HL-60/S4 treated with phorbol 12-myristate 13-acetate at 8.2 ng/mL for 4 days and 3 days (cell line): Measurements from ENCODE around the gene FBXO15.

Experiments
- in situ Hi-C: fragments of 300-500 bp; cut with MboI; formaldehyde crosslinking; loops from 2 replicates; pipeline ENCODE4 v1.15.0; 2022; ENCODE audit warnings: low sequenced_read_pairs

FBXO15 gene

GRCh38 chr18:74147779-74148542, at the start of gene FBXO15, which contains the start of gene TIMM21:
Gene FBXO15 (minus strand): TSS chr18:74147834. CDS start chr18:74147785, 49 bp downstream.
Gene TIMM21 (plus strand): TSS chr18:74148523. CDS start chr18:74148809, 286 bp downstream.
- in situ Hi-C loops, result no loop called here

DNA sequence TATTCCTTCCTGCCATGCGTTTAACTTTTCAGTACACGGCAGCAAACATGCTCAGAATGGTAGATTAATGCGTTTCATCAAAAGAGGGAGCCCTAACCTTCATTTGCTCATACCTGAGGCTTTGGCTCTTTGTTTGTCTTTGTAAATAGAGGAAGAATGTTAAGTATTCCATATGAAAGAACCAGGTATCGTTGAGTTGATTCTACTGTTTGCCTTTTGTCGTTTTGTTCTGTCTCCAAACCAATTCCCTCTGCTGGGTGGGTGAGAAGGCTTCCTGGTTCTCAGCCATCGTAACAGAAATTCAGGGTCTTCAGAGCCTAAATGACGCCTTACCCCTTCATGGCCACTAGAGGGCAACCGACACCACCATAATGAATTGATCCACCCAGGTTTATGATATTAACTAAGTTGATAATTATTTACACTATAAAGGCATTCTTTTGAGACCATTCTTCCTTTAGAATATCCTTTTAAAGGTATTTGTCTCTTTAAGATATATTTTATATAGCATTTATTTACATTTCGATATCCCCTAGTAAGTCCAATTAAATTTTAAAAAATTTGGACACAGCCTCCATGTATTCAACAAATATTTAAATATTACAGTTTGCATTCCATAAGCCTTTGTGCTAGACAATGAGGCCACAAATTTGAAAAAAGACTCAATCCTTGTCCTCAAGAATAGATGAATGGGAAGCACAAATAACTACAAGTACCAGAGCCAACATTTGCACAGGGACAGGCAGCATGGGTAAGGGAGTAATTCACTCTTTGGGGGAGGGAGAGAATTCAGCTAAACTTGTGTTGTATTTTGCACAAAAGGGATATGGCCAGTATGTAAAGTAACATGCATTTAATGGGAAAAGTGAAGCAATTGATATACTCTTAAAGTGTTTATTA, 48.8 kb upstream of the FBXO15 start:
- in situ Hi-C loops, result loop anchor here (25.0 kb wide), 1 partner anchor 341 kb away; the partner anchor contains the start of gene CNDP1

DNA sequence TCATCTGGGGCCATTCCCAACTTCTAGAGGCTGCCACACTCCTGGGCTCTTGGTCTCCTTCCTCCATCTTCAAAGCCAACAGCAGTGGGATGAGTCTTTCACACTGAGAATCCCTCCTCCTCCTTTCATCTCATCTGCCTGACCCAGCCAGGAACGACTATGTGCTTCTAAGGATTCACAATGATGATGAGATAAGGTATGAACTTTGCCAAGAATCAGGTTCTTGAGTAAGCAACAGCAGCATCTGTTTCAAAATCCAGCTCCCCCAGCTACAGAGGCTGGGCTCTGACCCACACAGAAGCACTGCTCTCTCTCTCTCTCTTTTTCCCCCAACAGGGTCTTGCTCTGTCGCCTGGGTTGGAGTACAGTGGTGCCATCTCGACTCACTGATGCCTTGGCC, 47.1 kb upstream of the FBXO15 start:
- in situ Hi-C loops, result loop anchor here (25.0 kb wide), 1 partner anchor 343 kb away; the partner anchor contains the start of gene CNDP1

GRCh38 chr18:74191577-74191976, 43.9 kb upstream of the FBXO15 start:
- in situ Hi-C loops, result loop anchor here (25.0 kb wide), 1 partner anchor 346 kb away; the partner anchor contains the start of gene CNDP1

DNA sequence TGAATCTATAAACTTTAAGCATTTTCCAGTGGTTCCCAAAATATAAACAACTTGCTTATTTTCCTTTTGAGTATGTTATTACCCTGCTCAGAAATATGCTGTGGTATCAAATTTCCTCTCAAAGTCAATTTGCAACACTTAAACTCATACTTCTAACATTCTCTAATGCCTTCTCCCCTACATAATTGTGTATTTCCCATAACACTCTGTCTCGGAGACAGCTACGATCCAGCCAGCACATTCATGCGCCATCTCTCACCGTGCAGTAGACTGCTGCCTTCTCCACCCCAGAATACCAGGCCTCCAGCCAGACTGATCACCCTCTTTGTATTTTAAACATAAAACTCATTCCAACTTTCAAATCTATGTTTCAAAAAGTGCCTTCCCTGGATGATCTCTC, 42.5 kb upstream of the FBXO15 start:
- in situ Hi-C loops, result loop anchor here (25.0 kb wide), 1 partner anchor 347 kb away; the partner anchor contains the start of gene CNDP1

GRCh38 chr18:74186661-74187060, 39.0 kb upstream of the FBXO15 start:
- in situ Hi-C loops, result loop anchor here (25.0 kb wide), 1 partner anchor 351 kb away; the partner anchor contains the start of gene CNDP1

DNA sequence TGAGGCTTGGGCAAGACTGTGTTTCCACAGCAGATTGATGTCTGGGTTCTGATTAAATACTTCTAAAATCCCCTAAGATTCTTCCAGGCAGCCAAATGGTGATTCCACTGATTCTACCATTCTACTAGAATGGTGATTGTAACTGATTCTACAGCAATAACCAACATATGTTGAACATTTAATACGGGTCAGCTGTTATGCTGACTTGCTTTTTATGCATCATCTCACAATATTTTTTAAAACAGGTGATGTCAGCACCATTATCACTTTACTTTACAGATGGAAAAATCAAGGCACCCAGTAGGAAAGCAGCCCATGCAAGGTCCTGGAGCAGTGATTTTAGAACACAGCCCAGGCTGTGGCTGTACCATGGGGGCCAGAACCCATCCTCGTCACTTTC, 38.2 kb upstream of the FBXO15 start:
- in situ Hi-C loops, result loop anchor here (25.0 kb wide), 1 partner anchor 351 kb away; the partner anchor contains the start of gene CNDP1

GRCh38 chr18:74184875-74185274, 37.2 kb upstream of the FBXO15 start:
- in situ Hi-C loops, result loop anchor here (25.0 kb wide), 1 partner anchor 352 kb away; the partner anchor contains the start of gene CNDP1

- in situ Hi-C loops, result loop anchor here (25.0 kb wide), 1 partner anchor 354 kb away; the partner anchor contains the start of gene CNDP1
Measured at GRCh38 chr18:74183130-74183529, 35.5 kb upstream of the FBXO15 start.

- in situ Hi-C loops, result loop anchor here (25.0 kb wide), 1 partner anchor 355 kb away; the partner anchor contains the start of gene CNDP1
Measured at GRCh38 chr18:74182335-74182734, 34.7 kb upstream of the FBXO15 start.

DNA sequence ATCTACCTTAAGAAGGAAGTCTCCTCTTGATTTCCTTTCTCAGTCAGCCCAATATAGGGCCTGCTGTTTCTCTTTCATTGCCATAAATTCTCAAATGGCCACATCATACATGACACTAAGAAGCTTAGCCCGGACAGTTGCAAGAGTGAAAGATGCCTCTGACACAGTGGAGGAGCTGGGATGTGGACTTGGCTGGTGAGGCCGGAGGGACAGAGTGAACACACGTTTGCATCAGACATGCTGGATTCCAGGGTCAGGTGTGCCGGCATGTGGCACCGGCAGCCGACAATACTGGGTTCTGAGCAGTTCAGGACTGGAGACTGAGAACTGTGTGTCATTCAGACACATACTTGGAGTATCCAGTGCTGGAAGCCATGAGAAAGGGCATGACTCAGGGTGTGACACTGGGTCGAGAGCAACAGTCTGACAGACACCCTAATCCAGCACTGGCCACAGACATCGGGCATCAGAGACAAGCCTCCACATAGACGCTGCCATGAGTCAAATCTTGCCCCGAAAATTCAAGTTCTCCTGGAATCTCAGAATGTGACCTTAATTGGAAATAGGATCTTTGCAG, 32.1 kb upstream of the FBXO15 start:
- in situ Hi-C loops, result loop anchor here (25.0 kb wide), 1 partner anchor 358 kb away; the partner anchor contains the start of gene CNDP1

GRCh38 chr18:74178884-74179283, 31.2 kb upstream of the FBXO15 start:
- in situ Hi-C loops, result loop anchor here (25.0 kb wide), 1 partner anchor 358 kb away; the partner anchor contains the start of gene CNDP1

DNA sequence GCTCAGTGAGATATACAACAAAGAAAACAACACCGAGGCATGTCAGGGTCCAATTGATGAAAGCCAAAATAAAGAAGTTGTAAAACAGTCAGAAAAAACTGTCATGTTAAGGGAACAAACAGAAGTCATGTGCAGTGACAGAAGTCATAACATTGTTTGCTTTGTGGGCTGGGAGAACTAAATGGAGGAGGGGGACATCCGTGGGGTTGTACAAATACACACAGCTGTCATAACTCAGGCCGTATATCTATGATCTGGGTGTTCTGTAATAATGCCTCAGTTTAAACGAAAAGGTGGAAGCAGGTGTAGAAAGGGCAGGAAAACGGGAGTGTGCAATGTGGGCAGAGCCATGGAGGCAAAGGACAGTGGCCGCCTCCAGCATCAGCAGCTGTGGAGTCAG, 28.0 kb upstream of the FBXO15 start:
- in situ Hi-C loops, result loop anchor here (25.0 kb wide), 1 partner anchor 362 kb away; the partner anchor contains the start of gene CNDP1

GRCh38 chr18:74173434-74173750, 25.8 kb upstream of the FBXO15 start:
- in situ Hi-C loops, result no loop called here

GRCh38 chr18:74172697-74173433, 25.2 kb upstream of the FBXO15 start:
- in situ Hi-C loops, result no loop called here

DNA sequence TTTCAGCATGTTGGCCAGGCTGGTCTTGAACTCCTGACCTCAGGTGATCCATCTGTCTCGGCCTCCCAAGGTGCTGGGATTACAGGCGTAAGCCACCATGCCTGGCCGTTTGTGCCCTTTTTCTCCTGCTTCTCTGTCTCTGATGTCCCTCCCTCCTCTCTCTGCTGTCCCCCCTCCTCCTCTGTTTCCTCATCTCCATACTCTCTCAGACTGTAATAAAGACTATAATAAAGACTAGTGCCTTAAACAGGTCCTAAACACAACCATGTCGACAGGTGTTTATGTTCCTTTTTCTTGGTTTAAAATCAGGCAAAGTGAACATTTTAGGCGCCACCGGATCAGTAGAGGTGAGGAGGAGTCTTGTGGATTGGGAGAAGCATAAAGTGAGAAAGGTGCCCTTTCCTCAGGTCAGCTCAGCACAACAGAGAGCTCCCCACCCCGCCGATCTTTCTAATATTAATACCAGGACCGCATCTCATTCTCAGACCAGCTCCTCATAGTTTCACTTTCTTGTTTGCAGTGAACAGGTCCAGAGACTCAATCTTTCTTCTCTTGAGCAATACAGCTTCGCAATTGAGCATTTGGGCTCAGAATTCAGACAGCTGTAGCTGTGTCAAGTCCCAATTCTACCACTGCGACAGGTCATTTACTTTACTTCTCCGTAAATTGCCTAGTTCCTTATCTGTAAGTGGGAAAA, 24.4 kb upstream of the FBXO15 start:
- in situ Hi-C loops, result no loop called here

- in situ Hi-C loops, result no loop called here
Measured at GRCh38 chr18:74166386-74166785, 18.8 kb upstream of the FBXO15 start.

DNA sequence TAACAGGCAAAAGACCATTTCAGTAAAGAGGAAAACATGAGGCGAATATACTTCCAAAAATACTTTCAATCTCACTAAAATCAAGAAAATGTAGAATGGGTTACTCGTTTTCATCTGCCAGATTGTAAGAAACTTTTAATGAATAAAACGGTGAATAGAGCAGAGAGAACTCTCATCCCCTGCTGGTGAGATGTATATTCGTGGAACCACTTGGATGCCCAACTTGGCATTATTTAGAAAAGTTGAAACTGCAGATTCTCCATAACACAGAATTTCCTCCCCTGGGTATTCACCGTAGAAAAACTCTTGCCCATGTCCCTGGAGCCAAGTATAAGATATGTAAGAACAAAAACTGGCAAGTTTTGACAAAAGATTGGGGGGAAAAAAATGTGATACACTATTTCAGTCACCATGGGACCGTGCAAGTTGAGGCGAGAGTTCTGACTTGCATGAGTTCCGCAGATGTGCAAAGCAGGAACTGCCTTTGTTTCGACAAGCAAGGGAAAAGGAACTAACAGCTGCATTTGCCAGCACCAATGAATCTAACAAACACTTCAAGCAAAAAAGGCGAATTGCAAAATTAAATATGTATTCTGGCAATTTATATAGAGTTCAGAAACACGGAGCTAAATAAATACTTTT, 15.5 kb upstream of the FBXO15 start:
- in situ Hi-C loops, result no loop called here

DNA sequence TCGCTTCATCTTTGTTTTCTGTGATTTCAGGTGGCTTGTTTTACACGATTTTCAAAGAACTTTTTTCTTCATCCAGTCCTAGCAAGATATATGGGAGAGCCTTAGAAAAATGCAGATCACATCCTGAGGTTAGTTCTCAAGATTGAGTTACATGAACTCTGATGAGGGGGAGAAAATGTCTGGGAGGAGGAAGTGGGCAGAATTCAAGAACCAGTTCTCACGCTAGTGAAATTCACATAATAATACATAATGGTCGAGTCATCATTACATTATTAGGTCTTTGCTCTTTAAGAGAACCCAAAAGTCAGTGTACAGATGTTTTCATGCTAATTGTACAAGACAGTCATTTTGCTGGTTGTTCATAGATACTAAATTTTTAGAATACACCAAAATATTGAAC, 7.6 kb upstream of the FBXO15 start:
- in situ Hi-C loops, result no loop called here
